Activated naive CD8-positive, alpha-beta T cell treated with anti-CD3 and anti-CD28 coated beads, Interleukin-2, amount 10 ng/mL, durations not matched to agents 7 days and 5 days (primary cell): ENCODE data around the gene CAPN5. TPM values are rescaled to one million over a fixed set of nuclear protein-coding genes. Genes with fewer than 3 reads are reported as not detected.

Experiments used
- ATAC-seq: fragments of 150-1000 bp; cut with Tn5 transposase; one replicate; pipeline ENCODE4 v1.10.0; 2021; ENCODE audit warnings: low read depth, moderate library complexity
- POLR2A ChIA-PET: fragments of 350-600 bp; sonication (Branson Sonifier 250); formaldehyde crosslinking; loops from one replicate; lab custom pipeline; 2021; ENCODE audit warnings: antibody characterized with exemption; lab: Charles Lee
- DNase-seq: peaks from one replicate; pipeline ENCODE4 v3.0.0; 2021
- H3K27ac Mint-ChIP-seq: one replicate; pipeline ENCODE4 v1.8.0; 2022; ENCODE audit warnings: mild to moderate bottlenecking, mixed read lengths
- H3K27me3 Mint-ChIP-seq: one replicate; pipeline ENCODE4 v1.8.0; 2022; ENCODE audit warnings: mild to moderate bottlenecking, moderate library complexity, mixed read lengths
- H3K36me3 Mint-ChIP-seq: one replicate; pipeline ENCODE4 v1.8.0; 2021; ENCODE audit warnings: mild to moderate bottlenecking, mixed read lengths
- H3K4me1 Mint-ChIP-seq: one replicate; pipeline ENCODE4 v1.8.0; 2021; ENCODE audit warnings: mixed read lengths
- H3K4me3 Mint-ChIP-seq: one replicate; pipeline ENCODE4 v1.8.0; 2022; ENCODE audit warnings: mild to moderate bottlenecking, moderate library complexity, mixed read lengths
- H3K9me3 Mint-ChIP-seq: one replicate; pipeline ENCODE4 v1.8.0; 2021; ENCODE audit warnings: mixed read lengths
- total RNA-seq, 2 experiments: library from RNA; stranded (reverse); gene quantifications; one replicate each; pipeline ENCODE4 v1.2.3, GENCODE V29; 2021

The CAPN5 gene
- total RNA-seq, 2 experiments from 2014 or later = 2.8 to 3.8 TPM

DNA sequence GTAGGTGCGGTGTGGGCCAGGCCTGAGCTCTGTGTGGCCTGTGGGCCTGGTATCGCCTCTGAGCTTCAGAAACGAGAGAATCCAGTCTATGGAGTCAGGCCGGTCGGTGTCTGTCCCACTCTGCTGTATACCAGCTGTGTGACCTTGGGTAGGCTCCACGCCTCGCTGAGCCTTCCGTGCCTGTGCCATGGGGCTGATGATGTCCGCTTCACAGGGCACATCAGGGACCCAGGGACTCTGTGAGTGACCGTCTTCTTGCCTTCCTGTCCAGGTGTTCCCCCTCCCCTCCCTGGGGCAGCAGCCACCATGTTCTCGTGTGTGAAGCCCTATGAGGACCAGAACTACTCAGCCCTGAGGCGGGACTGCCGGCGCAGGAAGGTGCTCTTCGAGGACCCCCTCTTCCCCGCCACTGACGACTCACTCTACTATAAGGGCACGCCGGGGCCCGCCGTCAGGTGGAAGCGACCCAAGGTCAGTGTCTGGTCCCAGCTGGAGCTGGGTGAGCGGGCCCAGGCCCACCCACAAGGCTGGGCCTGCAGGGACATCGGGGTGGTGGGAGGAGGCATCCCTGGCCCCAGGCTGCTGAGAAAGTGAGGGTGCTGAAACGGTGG is 17.9 kb downstream of the CAPN5 start:
- ATAC-seq (no peak), DNase-seq (peak; percentile 29)
- Mint-ChIP-seq H3K4me3 (no peak overlapping the region), H3K27ac (no peak overlapping the region), H3K4me1 (peaks cover 16% of the 10 kb centered on the region), H3K36me3 (no peaks in the 10 kb centered on the region), H3K9me3 (no peaks in the 10 kb centered on the region), H3K27me3 (no peaks in the 10 kb centered on the region)
- POLR2A ChIA-PET = no interaction called here

GRCh38 chr11:77085652-77086051 is 18.9 kb downstream of the CAPN5 start:
- POLR2A ChIA-PET = no interaction called here
- Mint-ChIP-seq H3K27me3 (no peaks in the 10 kb centered on the region), H3K4me1 (peaks cover 16% of the 10 kb centered on the region), H3K27ac (no peak overlapping the region), H3K4me3 (no peak overlapping the region), H3K36me3 (no peaks in the 10 kb centered on the region), H3K9me3 (no peaks in the 10 kb centered on the region)
- peak; percentile 19 for DNase-seq
- ATAC-seq = no peak

DNA sequence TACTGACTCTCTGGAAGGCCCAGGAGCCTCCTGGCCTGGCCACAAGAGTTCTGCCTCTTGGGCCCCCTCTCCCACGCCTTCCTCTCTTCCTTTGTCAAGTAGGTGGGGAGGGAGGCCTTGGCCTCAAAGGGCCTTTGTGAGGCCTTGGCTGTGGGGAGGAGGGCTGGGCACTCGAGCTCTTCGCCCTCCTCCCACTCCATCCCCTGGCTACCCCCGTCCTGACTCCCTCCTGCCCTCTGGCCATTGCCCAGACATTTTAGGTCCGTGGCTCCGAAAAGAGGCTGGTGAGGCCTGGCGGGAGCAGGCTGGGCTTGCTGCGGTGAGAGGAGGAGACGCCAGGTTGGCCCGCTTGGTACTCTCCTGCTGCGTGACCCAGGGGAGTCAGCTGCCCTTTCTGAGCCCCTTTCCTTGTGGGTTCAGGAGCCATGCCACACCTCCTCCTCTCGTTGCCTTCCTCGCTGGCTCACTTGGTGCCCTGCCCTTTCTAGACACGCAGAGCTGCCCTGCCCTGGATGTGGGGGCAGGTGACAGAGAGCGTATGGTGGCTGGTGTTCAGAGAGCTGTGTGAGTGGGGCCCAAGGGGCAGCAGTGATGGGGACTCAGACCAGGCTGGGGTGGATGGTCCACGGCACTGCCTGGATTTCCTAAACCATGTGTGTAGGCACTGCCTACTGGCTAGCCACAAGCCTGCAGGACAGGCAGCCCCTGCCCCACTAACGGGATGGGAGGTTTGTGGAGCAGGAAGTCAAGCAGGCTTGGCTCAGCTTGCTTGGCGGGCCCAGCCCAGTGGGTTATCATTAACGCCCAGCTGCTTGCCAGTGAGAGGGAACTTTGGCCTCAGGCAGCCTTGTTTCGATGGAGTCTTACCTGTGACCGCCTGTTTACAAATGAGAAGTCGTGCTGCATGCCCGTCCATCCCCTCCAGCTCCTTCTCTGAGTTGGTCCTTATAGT is 20.0 kb downstream of the CAPN5 start:
- Mint-ChIP-seq H3K9me3 (no peaks in the 10 kb centered on the region), H3K4me1 (peaks cover 18% of the 10 kb centered on the region), H3K36me3 (no peaks in the 10 kb centered on the region), H3K27me3 (no peaks in the 10 kb centered on the region), H3K27ac (no peak overlapping the region), H3K4me3 (no peak overlapping the region)
- no peak for ATAC-seq
- DNase-seq = peak; percentile 18
- POLR2A ChIA-PET = interaction anchor here (0.6 kb wide), 1 partner anchor 228 kb away, joined by 3 read pairs; no protein-coding TSS in a partner anchor

DNA sequence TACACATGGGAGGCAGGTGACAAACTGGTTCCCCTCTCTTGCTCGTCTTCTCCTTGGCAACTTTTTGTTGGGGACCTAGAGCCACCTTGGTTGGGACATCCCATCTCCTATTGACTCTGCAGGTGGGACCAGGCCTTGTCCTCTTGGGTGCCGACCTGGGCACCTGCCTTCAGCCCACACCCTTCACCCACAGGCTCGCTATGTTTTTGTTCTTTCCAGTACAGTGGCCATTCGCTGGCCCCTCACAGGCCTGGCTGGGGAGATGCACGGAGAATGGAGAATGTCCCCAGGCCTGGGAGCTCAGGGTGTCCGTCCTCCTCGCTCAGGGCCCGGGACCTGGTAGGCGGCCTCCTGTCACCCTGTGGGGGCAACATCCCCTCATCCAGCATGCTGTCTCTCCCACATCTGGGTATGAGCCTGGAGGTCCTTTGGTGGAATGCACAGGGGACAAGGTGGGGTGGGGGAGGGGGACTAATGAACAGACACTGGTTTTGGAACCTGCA is 21.0 kb downstream of the CAPN5 start:
- H3K4me1 Mint-ChIP-seq = peaks cover 9% of the 10 kb centered on the region
- no peaks in the 10 kb centered on the region for H3K9me3 Mint-ChIP-seq
- H3K36me3 Mint-ChIP-seq = no peaks in the 10 kb centered on the region
- ATAC-seq = no peak
- no peak overlapping the region for H3K27ac Mint-ChIP-seq
- no peaks in the 10 kb centered on the region for H3K27me3 Mint-ChIP-seq
- H3K4me3 Mint-ChIP-seq = no peak overlapping the region
- POLR2A ChIA-PET = interaction anchor here (0.7 kb wide), 1 partner anchor 495 kb away, joined by 3 read pairs; no protein-coding TSS in a partner anchor
- DNase-seq = no peak

DNA sequence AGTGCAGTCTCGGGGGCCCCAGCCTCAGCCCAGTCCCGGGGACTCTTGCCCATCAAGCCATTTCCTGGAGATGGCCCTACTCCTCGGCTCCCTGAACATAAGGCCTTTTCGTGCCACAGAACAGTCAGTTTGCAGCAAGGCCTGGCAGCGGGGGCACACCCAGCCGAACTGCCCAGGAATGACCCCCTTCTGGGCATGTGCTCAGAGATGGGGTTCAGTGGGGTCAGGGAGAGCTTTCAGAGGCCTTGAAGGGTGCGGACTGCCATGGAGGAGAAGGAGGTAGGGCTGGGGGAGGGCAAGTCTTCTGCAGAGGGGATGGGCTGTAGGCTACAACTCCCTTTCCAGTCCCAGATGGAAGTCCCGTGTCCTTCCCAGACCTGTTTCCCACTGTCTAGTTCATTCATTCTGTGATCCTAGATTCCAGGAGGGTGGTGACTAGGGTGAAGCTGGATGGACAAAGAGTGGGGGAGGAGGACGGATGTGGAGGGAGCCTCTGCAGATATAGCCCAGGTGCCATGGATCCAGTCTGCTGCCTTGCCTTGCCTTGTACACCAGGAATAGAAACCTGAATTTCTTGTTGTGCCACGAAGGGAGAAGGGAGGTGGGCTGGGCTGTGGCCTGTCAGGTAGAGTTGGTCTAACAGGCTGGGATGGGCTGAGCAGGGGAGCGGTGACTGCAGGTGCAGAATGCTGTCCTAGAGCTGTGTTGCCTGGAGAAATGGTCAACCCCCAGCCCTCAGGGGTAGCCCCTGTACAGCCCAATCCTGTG is 21.6 kb downstream of the CAPN5 start:
- no peak overlapping the region for H3K27ac Mint-ChIP-seq
- no peak for ATAC-seq

GRCh38 chr11:77089004-77089545 is 22.3 kb downstream of the CAPN5 start:
- no peak for ATAC-seq
- no peak for DNase-seq
- Mint-ChIP-seq H3K27me3 (no peaks in the 10 kb centered on the region), H3K4me3 (no peak overlapping the region), H3K9me3 (no peaks in the 10 kb centered on the region), H3K27ac (no peak overlapping the region), H3K4me1 (peaks cover 3% of the 10 kb centered on the region), H3K36me3 (no peaks in the 10 kb centered on the region)
- POLR2A ChIA-PET = interaction anchor here (0.6 kb wide), 1 partner anchor 42 kb away, joined by 3 read pairs; no protein-coding TSS in a partner anchor

More for the DNA sequence above, 21.6 kb downstream of the CAPN5 start:
- no peak for DNase-seq
- peaks cover 5% of the 10 kb centered on the region for H3K4me1 Mint-ChIP-seq
- no peaks in the 10 kb centered on the region for H3K27me3 Mint-ChIP-seq
- H3K36me3 Mint-ChIP-seq = no peaks in the 10 kb centered on the region
- POLR2A ChIA-PET = interaction anchor here (0.6 kb wide), 1 partner anchor 41 kb away, joined by 3 read pairs; no protein-coding TSS in a partner anchor
- no peaks in the 10 kb centered on the region for H3K9me3 Mint-ChIP-seq
- no peak overlapping the region for H3K4me3 Mint-ChIP-seq

GRCh38 chr11:77090046-77090372 is 23.2 kb downstream of the CAPN5 start:
- no peak overlapping the region for H3K4me3 Mint-ChIP-seq
- H3K4me1 Mint-ChIP-seq = peaks cover 3% of the 10 kb centered on the region
- H3K27me3 Mint-ChIP-seq = no peaks in the 10 kb centered on the region
- ATAC-seq (no peak), DNase-seq (no peak)
- no peaks in the 10 kb centered on the region for H3K9me3 Mint-ChIP-seq
- no peaks in the 10 kb centered on the region for H3K36me3 Mint-ChIP-seq
- no peak overlapping the region for H3K27ac Mint-ChIP-seq
- POLR2A ChIA-PET = interaction anchor here (2.3 kb wide), 1 partner anchor 43 kb away, joined by 15 read pairs; no protein-coding TSS in a partner anchor

DNA sequence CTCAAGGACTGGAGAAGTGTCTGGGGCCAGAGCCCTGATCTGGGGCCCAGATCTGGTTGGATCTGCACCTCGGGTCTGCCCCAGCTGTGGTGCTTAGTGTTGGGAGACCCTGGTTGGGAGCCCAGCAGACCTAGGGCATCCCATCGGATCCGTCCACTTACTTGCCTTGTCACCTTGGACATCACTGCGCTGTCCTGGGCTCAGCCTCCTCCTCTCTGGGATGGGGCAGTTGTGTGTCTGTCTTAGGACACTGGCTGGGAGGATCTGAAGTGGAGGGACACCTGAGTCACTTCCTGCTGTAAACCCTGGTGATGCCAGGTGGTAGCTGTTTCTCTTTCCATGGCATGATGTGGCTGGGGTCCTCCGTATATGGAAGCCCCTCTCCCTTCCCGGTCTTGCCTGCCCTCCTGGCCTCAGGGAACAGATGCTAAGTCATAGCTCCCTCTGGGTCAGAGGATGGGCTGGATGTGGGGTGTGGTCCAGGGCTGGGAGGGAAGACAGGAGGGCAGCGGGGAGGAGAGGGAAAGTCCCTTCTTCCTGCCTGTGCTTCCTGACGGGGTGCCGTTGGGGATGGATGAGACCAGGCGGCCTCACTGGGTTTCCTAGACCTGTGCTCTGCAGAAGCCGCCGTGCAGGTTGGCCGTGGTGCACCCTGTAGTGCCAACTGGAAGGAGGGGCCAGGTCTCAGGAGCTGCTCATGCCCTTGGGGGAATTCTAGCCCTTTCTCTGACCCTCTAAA is 23.8 kb downstream of the CAPN5 start:
- Mint-ChIP-seq H3K9me3 (no peaks in the 10 kb centered on the region), H3K36me3 (no peaks in the 10 kb centered on the region), H3K27ac (no peak overlapping the region), H3K4me1 (peaks cover 3% of the 10 kb centered on the region), H3K4me3 (no peak overlapping the region), H3K27me3 (no peaks in the 10 kb centered on the region)
- POLR2A ChIA-PET = interaction anchor here (1.9 to 2.3 kb wide), 2 partner anchors 8 to 43 kb away, joined by 11 to 15 read pairs; no protein-coding TSS in a partner anchor
- ATAC-seq = no peak
- DNase-seq = no peak

DNA sequence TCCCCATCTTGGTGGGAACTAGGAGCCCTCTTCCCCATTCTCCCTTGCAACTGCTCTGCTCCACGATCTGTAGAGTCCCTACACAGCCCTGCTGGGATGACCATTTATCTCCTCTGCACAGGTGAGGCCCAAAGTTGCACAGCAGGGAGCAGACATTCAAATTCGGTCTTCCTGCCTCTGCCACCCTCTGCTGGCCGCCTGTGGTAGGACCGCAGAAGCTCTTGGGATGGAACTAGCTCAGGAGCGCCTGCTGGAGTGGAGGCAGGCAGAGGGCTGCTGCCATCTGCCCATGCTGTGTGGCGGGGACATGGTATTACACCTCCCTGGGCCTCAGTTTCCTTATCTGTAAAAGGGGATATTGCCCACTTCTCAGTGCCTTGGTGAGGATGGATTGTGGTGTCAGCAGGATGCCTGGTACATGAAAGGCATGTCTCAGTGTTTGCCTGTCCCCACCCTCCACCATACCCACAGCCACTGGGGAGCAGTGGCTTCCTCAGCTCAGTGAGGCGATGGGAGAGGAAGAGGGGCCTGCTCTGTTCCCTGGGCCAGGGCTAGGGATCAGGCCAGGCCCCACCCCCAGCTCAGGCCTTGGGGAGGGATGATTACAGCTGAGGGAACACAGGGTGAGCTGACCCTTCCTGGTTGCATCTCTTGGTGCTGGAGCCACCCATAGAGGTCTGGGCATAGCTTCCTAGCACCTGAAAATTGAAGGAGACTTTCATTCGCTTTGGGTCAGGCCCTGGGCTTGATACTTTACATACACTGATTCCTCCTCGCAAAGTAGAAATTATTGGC is 24.6 kb downstream of the CAPN5 start:
- peak; percentile 92 for ATAC-seq
- H3K27ac Mint-ChIP-seq = no peak overlapping the region
- H3K36me3 Mint-ChIP-seq = no peaks in the 10 kb centered on the region
- H3K27me3 Mint-ChIP-seq = no peaks in the 10 kb centered on the region
- POLR2A ChIA-PET = interaction anchor here (1.9 to 2.3 kb wide), 2 partner anchors 9 to 44 kb away, joined by 11 to 15 read pairs; no protein-coding TSS in a partner anchor
- peak; percentile 86 for DNase-seq
- peaks cover 3% of the 10 kb centered on the region for H3K4me1 Mint-ChIP-seq
- no peaks in the 10 kb centered on the region for H3K9me3 Mint-ChIP-seq
- H3K4me3 Mint-ChIP-seq = no peak overlapping the region

- Mint-ChIP-seq H3K36me3 (no peaks in the 10 kb centered on the region), H3K27ac (no peak overlapping the region), H3K27me3 (no peaks in the 10 kb centered on the region), H3K4me3 (no peak overlapping the region), H3K4me1 (peaks cover 3% of the 10 kb centered on the region), H3K9me3 (no peaks in the 10 kb centered on the region)
- DNase-seq (no peak), ATAC-seq (no peak)
- POLR2A ChIA-PET = interaction anchor here (1.9 to 2.3 kb wide), 2 partner anchors 10 to 45 kb away, joined by 11 to 15 read pairs; no protein-coding TSS in a partner anchor
These were observed 25.6 kb downstream of the CAPN5 start for GRCh38 chr11:77092382-77092781.

- DNase-seq = no peak
- no peaks in the 10 kb centered on the region for H3K27me3 Mint-ChIP-seq
- ATAC-seq = no peak
- no peak overlapping the region for H3K27ac Mint-ChIP-seq
- H3K36me3 Mint-ChIP-seq = no peaks in the 10 kb centered on the region
- POLR2A ChIA-PET = no interaction called here
- H3K4me3 Mint-ChIP-seq = no peak overlapping the region
- H3K9me3 Mint-ChIP-seq = no peaks in the 10 kb centered on the region
- H3K4me1 Mint-ChIP-seq = peaks cover 3% of the 10 kb centered on the region
These were observed 26.5 kb downstream of the CAPN5 start for GRCh38 chr11:77093056-77093891.
